Mononuclear cell (primary cell): Measurements from ENCODE around the gene YPEL3. TPM values are rescaled to one million over a fixed set of nuclear protein-coding genes. Genes with fewer than 3 reads are reported as not detected.

ENCODE experiments used
- H3K27me3 ChIP-seq: 2 replicates; pipeline ENCODE4 v1.6.0; 2011; ENCODE audit warnings: low read length, control low read depth; ENCODE audit not compliant: insufficient read depth
- H3K4me1 ChIP-seq: 2 replicates; pipeline ENCODE4 v1.5.1; 2011; ENCODE audit warnings: mild to moderate bottlenecking, low read length, control low read depth; ENCODE audit not compliant: insufficient read depth
- H3K4me3 ChIP-seq: 2 replicates; pipeline ENCODE4 v1.5.1; 2011; ENCODE audit warnings: mild to moderate bottlenecking, low read length, moderate library complexity
- H3K9me3 ChIP-seq: 2 replicates; pipeline ENCODE4 v1.5.1; 2011; ENCODE audit warnings: low read depth, mild to moderate bottlenecking, control low read depth, low read length
- total RNA-seq: library from RNA; depleted of rRNA; stranded (reverse); fragments of >200 nt; gene quantifications from one replicate; pipeline ENCODE4 v1.2.3, GENCODE V29; 2012

The YPEL3 gene
- total RNA-seq, 1 donor, result 66.0 TPM

DNA sequence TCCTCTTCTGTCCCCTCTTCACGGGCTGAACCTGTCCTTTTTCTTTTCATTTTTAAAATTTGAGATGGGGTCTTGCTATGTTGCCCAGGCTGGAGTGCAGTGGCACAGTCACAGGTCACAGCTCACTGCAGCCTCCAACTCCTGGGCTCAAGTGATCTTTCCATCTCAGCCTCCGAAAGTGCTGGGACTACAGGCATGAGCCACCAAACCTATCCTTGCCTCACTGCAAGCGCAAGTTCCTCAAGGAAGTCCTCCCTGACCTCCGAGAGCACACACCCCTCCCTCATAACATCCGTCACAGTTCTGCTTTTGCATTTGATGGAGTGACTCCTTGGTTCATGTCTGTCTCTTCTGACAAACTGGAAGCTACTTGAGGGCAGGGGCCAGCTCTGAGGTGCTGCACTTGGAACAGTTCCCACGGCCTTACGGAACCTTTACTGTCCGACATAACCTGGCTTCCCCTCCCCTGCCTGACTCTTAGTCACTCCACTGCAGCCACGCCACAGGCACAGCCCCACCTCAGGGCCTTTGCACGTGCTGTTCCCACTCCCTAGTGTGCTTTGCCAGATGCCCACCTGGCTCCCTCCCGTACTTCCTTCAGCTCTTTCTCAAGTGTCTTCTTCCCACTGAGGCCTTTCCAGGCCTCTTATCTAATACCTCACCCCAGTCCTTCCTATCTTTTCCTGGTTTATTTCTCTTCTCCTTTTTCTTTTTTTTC, 8.7 kb downstream of the YPEL3 start:
- no peaks in the 10 kb centered on the region for H3K27me3 ChIP-seq
- H3K4me1 ChIP-seq, result peaks cover 56% of the 10 kb centered on the region
- no peak overlapping the region for H3K4me3 ChIP-seq
- H3K9me3 ChIP-seq, result no peaks in the 10 kb centered on the region

GRCh38 chr16:30086291-30087140, 9.5 kb downstream of the YPEL3 start:
- no peak overlapping the region for H3K4me3 ChIP-seq

DNA sequence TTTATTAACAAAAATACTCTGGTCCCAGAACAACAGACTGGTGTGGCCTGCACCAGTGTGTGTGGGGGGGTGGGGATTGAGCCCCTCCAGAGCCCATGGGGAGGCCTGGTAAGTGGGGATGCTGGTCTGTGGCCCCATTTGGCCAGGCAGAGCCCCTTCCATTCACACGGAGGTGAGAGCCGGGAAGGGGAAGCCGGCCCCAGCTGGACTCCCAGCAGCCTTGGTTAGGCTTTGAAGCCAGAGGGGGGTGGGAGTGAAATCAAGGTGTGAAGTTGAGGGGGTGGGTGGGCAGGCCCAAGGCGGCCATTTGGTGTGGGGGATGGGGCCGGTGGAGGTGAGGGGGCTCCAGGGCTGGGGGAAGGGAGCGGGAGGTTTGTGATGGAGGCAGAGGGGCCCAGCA, 10.2 kb downstream of the YPEL3 start:
- no peak overlapping the region for H3K4me3 ChIP-seq
- peaks cover 43% of the 10 kb centered on the region for H3K4me1 ChIP-seq
- H3K9me3 ChIP-seq, result no peaks in the 10 kb centered on the region
- H3K27me3 ChIP-seq, result no peaks in the 10 kb centered on the region

More at GRCh38 chr16:30086291-30087140, 9.5 kb downstream of the YPEL3 start:
- Histone ChIP-seq H3K27me3 (no peaks in the 10 kb centered on the region), H3K4me1 (peaks cover 50% of the 10 kb centered on the region), H3K9me3 (no peaks in the 10 kb centered on the region)

DNA sequence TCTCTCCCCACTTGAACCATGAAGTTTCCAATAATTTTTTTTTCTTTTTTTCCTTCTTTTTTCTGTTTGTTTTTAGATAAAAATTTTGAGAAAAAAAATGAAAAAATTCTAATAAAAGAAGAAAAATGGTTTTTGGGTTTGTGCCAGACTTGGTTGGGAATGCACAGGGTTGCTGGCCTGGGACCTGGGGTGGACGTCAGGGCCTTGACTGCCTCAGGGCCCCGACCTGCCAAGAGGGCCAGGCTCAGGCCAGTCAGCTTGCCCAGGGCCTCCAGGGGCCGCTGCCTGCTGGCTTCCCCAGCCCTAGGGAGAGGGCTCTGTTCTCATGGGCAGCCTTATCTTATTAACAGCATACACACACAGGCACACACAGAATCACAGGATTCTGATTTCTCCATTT, 10.8 kb downstream of the YPEL3 start:
- Histone ChIP-seq H3K9me3 (no peaks in the 10 kb centered on the region), H3K4me1 (peaks cover 37% of the 10 kb centered on the region), H3K4me3 (no peak overlapping the region), H3K27me3 (no peaks in the 10 kb centered on the region)

DNA sequence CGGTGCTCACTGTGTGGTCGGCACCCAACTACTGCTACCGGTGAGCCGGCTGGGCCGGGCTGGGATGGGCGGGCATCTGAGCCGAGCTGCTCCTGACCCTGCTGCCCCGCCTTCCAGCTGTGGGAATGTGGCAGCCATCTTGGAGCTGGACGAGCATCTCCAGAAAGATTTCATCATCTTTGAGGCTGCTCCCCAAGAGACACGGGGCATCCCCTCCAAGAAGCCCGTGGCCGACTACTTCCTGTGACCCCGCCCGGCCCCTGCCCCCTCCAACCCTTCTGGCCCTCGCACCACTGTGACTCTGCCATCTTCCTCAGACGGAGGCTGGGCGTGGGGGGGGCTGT, 11.2 kb downstream of the YPEL3 start:
- no peak overlapping the region for H3K4me3 ChIP-seq

GRCh38 chr16:30084096-30084815, 11.8 kb downstream of the YPEL3 start:
- no peaks in the 10 kb centered on the region for H3K9me3 ChIP-seq
- H3K4me3 ChIP-seq, result no peak overlapping the region
- H3K4me1 ChIP-seq, result peaks cover 27% of the 10 kb centered on the region
- H3K27me3 ChIP-seq, result no peaks in the 10 kb centered on the region

More for the DNA sequence above, 11.2 kb downstream of the YPEL3 start:
- peaks cover 33% of the 10 kb centered on the region for H3K4me1 ChIP-seq
- no peaks in the 10 kb centered on the region for H3K9me3 ChIP-seq
- H3K27me3 ChIP-seq, result no peaks in the 10 kb centered on the region

DNA sequence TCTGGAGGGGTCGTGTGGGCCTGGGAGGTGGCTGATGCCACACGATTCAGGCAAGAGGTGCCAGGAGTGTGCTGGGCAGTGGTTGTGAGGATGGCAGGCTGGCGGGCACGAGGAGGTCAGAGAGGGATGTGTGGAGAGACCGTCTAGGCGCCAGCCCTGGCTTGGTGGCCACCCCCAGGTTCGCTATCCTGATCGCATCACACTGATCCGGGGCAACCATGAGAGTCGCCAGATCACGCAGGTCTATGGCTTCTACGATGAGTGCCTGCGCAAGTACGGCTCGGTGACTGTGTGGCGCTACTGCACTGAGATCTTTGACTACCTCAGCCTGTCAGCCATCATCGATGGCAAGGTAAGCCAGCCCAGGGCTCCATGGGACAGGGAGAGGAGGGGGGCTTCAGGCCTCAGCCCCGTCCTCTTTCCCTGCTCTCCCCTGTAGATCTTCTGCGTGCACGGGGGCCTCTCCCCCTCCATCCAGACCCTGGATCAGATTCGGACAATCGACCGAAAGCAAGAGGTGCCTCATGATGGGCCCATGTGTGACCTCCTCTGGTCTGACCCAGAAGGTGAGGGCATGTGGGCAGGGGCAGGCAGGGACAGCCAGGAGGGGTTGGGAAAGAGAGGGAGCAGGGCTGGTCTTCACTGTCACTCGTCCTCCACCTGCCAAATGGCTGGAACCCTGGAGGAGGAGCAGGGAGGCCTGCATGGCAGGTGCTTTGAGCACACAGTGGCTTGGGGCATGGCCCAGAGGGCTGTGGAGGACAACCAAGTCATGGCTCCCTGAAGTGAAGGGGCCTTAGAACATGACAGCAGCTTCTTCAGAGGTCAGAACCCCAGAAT, 12.6 kb downstream of the YPEL3 start:
- no peak overlapping the region for H3K4me3 ChIP-seq
- no peaks in the 10 kb centered on the region for H3K9me3 ChIP-seq
- no peaks in the 10 kb centered on the region for H3K27me3 ChIP-seq
- peaks cover 25% of the 10 kb centered on the region for H3K4me1 ChIP-seq

- Histone ChIP-seq H3K9me3 (no peaks in the 10 kb centered on the region), H3K27me3 (no peaks in the 10 kb centered on the region), H3K4me1 (peaks cover 25% of the 10 kb centered on the region), H3K4me3 (no peak overlapping the region)
These were observed 13.4 kb downstream of the YPEL3 start for GRCh38 chr16:30082545-30083090.

DNA sequence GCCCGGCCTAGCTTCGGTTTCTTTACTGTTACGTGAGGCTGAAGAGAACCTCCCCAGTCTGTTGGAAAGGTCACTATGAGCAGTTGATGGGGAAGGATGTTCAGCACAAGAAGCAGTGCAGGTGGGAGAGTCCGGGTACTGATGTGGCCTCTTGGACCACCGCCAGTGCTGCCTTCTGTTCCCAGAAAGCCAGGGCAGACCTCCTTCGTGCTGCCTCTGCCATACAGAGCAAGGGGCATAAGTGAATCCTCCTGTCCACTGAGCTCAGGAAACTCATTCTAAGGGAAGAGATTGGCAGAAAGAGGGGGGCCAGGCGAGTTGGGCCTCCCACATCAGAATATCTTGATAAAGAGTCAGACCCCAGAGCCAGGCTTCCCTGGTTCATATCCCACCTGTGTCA, 16.5 kb downstream of the YPEL3 start:
- H3K4me1 ChIP-seq, result peaks cover 36% of the 10 kb centered on the region
- no peak overlapping the region for H3K4me3 ChIP-seq
- H3K27me3 ChIP-seq, result no peaks in the 10 kb centered on the region

GRCh38 chr16:30078744-30079143, 17.3 kb downstream of the YPEL3 start:
- Histone ChIP-seq H3K27me3 (no peaks in the 10 kb centered on the region), H3K9me3 (no peaks in the 10 kb centered on the region), H3K4me3 (no peak overlapping the region), H3K4me1 (peaks cover 36% of the 10 kb centered on the region)

More for the DNA sequence above, 16.5 kb downstream of the YPEL3 start:
- H3K9me3 ChIP-seq, result no peaks in the 10 kb centered on the region

GRCh38 chr16:30077656-30078055, 18.4 kb downstream of the YPEL3 start:
- H3K27me3 ChIP-seq, result no peaks in the 10 kb centered on the region
- H3K4me1 ChIP-seq, result peaks cover 36% of the 10 kb centered on the region
- no peaks in the 10 kb centered on the region for H3K9me3 ChIP-seq
- H3K4me3 ChIP-seq, result no peak overlapping the region

GRCh38 chr16:30076276-30076791, 19.7 kb downstream of the YPEL3 start:
- peaks cover 36% of the 10 kb centered on the region for H3K4me1 ChIP-seq
- H3K27me3 ChIP-seq, result no peaks in the 10 kb centered on the region
- H3K9me3 ChIP-seq, result no peaks in the 10 kb centered on the region
- peak overlapping the region; percentile 85 for H3K4me3 ChIP-seq

DNA sequence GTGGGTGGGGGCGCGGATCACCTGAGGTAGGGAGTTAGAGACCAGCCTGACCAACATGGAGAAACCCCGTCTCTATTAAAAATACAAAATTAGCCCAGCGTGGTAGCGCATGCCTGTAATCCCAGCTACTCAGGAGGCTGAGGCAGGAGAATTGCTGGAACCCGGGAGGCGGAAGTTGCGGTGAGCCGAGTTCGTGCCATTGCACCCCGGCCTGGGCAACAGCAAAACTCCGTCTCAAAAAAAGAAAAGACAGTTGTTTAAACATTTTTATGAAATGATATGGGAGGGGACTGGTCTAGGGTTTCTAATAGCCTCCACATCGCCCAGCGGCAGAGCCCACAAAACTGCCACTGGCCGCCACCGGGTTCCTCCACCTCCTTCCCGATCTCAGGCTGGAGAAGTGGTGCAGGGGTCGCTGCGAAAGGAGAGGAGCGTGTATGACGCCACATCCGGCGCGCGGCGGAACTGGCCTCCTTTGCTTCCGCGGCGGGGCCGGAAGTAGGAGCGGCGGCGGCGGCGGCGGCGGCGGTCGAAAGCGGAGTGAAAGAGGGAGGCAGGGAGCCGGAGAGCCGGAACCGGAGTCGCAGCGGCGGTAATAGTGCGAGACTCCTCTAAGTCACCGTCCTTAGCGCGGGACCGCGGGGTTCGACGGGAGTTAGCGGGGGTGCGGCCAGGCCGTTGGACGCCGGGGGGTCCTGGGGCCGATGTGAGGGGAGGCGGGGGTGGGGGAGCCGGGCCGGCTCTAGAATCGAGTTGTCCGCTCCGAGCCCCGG, 20.3 kb downstream of the YPEL3 start, which contains the start of gene PPP4C:
TSS of gene PPP4C (plus strand) at position 492 of the 773 bp plus-strand sequence. CDS start 384 bp downstream, outside the sequence.
- Histone ChIP-seq H3K4me1 (peaks cover 36% of the 10 kb centered on the region), H3K4me3 (peak within 1 kb of the TSS; percentile 85), H3K27me3 (no peaks in the 10 kb centered on the region), H3K9me3 (no peaks in the 10 kb centered on the region)
